AG04449 (cell line): ENCODE data around the gene OSBPL6.

Experiments
- CTCF ChIA-PET: fragments of 350-600 bp; formaldehyde crosslinking; extraction: SDS; loops from one replicate; lab custom pipeline; 2021; ENCODE audit warnings: antibody characterized with exemption; lab: Yijun Ruan, JAX
- POLR2A ChIA-PET: fragments of 400-600, 350-600 bp; formaldehyde crosslinking; extraction: SDS; loops from one replicate; lab custom pipeline; 2020; ENCODE audit warnings: antibody characterized with exemption, inconsistent platforms; lab: Yijun Ruan, JAX
- DNase-seq: peaks from one replicate; pipeline ENCODE4 v3.0.0-alpha.2; 2010; ENCODE audit warnings: low read depth, low spot score
- H3K4me3 ChIP-seq: 2 replicates; pipeline ENCODE4 v1.5.1; 2011; ENCODE audit warnings: low read depth, mild to moderate bottlenecking, control low read depth, low read length
- TF ChIP-seq, protein P1 (sequence below): IDR thresholded peaks from one replicate; pipeline ENCODE4 v1.5.1; 2011; ENCODE audit warnings: mild to moderate bottlenecking, moderate library complexity, low read length, control low read depth, inconsistent platforms; ENCODE audit not compliant: insufficient read depth; ENCODE audit errors: missing control alignments

The OSBPL6 gene

GRCh38 chr2:178243961-178244360 lies 49.6 kb downstream of the OSBPL6 start:
- CTCF ChIA-PET = no interaction called here
- POLR2A ChIA-PET = no interaction called here
- no peak for DNase-seq
- TF ChIP-seq, protein P1, sequence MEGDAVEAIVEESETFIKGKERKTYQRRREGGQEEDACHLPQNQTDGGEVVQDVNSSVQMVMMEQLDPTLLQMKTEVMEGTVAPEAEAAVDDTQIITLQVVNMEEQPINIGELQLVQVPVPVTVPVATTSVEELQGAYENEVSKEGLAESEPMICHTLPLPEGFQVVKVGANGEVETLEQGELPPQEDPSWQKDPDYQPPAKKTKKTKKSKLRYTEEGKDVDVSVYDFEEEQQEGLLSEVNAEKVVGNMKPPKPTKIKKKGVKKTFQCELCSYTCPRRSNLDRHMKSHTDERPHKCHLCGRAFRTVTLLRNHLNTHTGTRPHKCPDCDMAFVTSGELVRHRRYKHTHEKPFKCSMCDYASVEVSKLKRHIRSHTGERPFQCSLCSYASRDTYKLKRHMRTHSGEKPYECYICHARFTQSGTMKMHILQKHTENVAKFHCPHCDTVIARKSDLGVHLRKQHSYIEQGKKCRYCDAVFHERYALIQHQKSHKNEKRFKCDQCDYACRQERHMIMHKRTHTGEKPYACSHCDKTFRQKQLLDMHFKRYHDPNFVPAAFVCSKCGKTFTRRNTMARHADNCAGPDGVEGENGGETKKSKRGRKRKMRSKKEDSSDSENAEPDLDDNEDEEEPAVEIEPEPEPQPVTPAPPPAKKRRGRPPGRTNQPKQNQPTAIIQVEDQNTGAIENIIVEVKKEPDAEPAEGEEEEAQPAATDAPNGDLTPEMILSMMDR = no peak
- no peak overlapping the region for H3K4me3 ChIP-seq

DNA sequence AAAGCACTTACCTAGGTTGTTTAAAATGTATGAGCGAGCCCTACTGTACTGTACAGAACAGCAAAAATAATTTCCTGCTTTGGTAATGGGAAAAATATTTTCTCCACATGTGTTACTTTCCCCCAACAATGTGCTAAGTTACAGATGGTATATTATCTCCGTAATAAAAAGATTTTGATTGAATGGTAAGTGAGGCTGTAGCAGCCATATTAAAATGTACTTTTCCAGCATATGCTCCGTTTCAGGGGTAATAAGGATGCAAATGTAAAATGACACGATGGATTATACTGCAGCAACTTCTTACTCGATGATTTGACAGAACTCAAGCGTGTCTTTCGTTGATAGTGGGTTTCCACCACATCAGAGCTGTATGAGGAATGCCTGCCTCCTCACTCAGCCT lies 50.5 kb downstream of the OSBPL6 start:
- ChIA-PET POLR2A (no interaction called here), CTCF (no interaction called here)
- no peak overlapping the region for H3K4me3 ChIP-seq
- TF ChIP-seq, protein P1 = no peak
- no peak for DNase-seq

DNA sequence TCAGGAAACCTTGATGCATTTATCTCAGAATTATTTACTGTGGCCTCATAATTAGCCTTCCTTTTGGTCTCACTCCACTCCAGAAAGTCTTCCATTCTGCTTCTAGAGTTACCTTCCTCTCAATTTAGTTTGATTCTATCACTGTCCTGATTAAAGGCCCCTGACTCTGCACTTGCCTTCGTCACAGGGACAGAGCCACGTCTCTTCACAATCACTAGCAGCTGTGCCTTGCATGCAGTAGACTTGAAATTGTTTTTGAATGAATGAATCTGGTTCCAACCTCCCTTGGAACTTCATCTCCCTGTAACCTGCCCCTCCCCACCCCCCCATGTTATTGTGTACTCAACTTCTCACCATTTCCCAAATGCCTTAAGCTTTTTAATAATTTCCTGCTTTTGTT lies 52.4 kb downstream of the OSBPL6 start:
- H3K4me3 ChIP-seq = no peak overlapping the region
- TF ChIP-seq, protein P1 = no peak
- no peak for DNase-seq
- POLR2A ChIA-PET = interaction anchor here (0.7 kb wide), 1 partner anchor 15 kb away, joined by 4 read pairs; no protein-coding TSS in a partner anchor
- CTCF ChIA-PET = interaction anchor here (1.2 to 1.4 kb wide), 2 partner anchors 9 to 36 kb away, joined by 3 read pairs; no protein-coding TSS in a partner anchor

GRCh38 chr2:178247250-178247649 lies 52.9 kb downstream of the OSBPL6 start:
- ChIA-PET POLR2A (interaction anchor here (0.7 kb wide), 1 partner anchor 14 kb away, joined by 4 read pairs; no protein-coding TSS in a partner anchor), CTCF (interaction anchor here (1.2 to 1.4 kb wide), 2 partner anchors 9 to 35 kb away, joined by 3 read pairs; no protein-coding TSS in a partner anchor)
- no peak for DNase-seq
- TF ChIP-seq, protein P1 = no peak
- H3K4me3 ChIP-seq = no peak overlapping the region

GRCh38 chr2:178250429-178250828 lies 56.1 kb downstream of the OSBPL6 start:
- TF ChIP-seq, protein P1 = no peak
- no peak overlapping the region for H3K4me3 ChIP-seq
- DNase-seq = no peak
- ChIA-PET POLR2A (no interaction called here), CTCF (no interaction called here)

- TF ChIP-seq, protein P1 = no peak
- no peak overlapping the region for H3K4me3 ChIP-seq
- DNase-seq = no peak
- ChIA-PET POLR2A (no interaction called here), CTCF (no interaction called here)
Measured at GRCh38 chr2:178251151-178251955, 57.0 kb downstream of the OSBPL6 start.
